NCI-H146 (cell line): ENCODE results near the gene SORCS2.

ENCODE experiments used
- DNase-seq: peaks from one replicate; lab custom pipeline; 2025; lab: John Stamatoyannopoulos, UW

The SORCS2 gene

DNA sequence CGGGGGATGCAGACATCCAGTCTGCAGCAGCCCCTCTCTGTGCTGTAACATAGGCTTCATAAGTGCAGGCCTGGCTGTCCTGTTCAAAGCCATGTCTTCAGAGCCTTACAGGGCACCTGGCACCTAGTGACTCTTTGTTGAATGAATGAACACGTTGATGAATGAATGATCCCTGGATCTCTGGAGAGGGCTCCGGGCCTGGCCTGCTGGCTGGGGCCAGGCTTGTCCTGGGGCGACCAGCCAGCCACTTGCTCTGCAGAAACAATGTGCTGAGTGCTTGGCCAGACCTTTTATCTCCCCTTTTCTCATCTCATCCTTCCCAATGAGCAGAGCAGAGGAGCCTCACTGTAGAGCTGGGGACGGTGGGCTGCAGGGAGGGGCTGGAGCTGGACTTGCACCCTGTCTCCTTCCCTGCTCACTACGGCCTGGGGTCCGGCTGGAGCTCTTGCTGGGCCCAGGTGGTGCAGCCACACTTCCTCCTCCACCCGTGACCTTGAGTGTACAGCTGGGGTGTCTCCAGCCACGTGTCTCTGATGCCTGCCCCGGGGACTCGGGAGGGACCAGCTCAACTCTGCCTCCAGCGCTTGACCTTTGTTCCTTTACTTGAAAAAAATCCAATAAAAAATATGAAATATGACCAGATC, 164.5 kb downstream of the SORCS2 start:
- DNase-seq, result no peak

- DNase-seq, result no peak
Measured at GRCh38 chr4:7357323-7357722, 165.0 kb downstream of the SORCS2 start.

- DNase-seq, result no peak
Measured at GRCh38 chr4:7358100-7358735, 165.9 kb downstream of the SORCS2 start.

GRCh38 chr4:7359400-7360062, 167.2 kb downstream of the SORCS2 start:
- DNase-seq, result no peak

GRCh38 chr4:7360806-7361205, 168.5 kb downstream of the SORCS2 start:
- no peak for DNase-seq

- no peak for DNase-seq
Measured at GRCh38 chr4:7361280-7361895, 169.1 kb downstream of the SORCS2 start.

DNA sequence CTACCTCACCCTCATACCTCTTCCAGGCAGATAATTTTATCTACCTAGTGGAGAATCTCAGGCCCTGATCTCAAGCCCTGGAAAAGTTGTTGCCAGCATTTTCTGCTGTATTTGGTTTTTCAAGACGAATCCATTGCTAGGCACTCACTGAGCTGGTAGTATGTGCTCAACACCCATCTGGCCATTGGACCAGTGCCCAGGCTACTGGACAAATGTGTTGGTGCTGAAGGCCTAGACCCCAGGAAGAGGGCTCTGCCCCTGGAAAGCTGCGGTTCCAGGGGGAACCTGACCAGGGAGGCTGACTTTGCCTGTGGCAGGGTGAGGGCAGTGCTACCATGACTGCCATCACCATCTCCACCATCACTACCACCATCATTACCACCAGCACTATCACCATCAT, 170.0 kb downstream of the SORCS2 start:
- DNase-seq, result no peak

GRCh38 chr4:7362862-7363430, 170.6 kb downstream of the SORCS2 start:
- DNase-seq, result no peak

DNA sequence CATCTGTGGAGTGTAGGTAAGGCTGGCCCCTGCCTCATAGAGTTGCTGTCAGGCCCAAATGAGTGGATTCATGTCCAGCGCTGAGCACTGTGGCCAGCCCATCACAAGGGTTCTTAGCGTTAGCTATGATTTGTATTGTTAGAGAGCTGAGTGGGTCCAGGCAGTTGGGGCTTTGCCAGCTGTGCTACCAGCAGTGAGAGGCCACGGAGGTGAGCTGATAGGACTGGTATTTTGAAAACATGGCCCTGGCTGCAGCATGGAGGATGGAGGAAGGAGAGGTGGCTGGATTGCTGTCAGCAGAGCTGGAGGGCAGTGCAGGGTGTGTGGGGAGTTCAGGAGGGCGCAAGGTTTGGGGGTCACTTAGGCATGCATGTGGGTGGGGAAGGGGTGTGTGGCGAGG, 172.6 kb downstream of the SORCS2 start:
- no peak for DNase-seq

- peak; percentile 68 for DNase-seq
Measured at GRCh38 chr4:7365462-7366179, 173.3 kb downstream of the SORCS2 start.

DNA sequence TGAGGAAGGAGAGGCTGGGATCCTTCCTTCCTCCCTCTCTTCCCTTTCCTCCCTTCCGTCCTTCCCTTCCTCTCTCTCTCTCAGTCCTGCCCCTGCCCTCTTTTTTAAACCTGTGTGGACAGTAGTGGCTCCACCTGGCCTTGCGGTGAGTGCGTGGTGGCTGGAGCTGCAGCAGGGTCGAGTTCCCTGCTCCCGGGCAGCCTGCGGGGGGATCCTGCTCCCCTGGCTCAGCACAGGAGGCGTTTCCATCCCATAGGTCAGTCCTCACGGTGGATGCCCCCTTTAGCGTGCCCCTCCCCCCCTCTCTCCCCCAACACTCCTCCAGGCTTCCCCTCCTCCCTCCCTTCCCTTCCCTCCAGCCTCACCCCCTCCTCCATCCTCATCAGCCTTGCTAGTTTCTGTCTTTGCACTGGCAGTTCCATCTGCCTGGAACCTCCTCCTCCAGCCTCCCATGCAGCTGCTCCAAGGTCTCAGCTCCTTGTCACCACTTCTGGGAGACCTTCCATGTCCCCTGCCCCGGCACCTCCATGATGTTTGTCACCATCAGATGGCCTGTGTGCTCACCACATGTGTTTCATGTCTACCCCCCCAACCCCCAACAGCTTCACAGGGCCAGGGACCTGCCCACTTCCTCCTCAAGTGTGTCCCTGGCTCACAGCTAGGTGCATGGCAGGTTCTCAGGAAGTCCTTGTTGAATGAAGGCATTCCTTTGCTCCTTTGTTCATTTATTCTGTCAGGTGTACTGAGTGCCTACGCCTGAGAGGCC, 174.0 kb downstream of the SORCS2 start:
- DNase-seq, result no peak

DNA sequence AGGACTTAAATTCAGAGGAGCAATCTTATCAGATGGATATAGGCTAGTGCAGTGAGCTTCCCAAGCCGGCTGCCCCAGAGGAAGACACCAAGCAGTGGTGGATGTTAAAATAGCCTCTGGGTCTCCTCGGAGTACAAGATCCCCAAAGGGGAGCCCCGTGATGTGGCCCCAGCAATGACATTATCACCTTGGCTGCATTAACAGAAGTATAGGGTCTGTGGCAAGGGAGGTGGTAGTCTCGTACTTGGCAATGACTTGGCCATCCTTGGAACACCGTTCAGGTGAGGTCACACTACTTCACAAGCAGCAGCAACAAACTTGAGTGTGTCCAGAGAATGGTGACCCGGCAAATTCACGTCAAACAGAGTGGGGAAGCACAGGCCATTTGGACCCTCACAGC, 174.6 kb downstream of the SORCS2 start:
- no peak for DNase-seq

DNA sequence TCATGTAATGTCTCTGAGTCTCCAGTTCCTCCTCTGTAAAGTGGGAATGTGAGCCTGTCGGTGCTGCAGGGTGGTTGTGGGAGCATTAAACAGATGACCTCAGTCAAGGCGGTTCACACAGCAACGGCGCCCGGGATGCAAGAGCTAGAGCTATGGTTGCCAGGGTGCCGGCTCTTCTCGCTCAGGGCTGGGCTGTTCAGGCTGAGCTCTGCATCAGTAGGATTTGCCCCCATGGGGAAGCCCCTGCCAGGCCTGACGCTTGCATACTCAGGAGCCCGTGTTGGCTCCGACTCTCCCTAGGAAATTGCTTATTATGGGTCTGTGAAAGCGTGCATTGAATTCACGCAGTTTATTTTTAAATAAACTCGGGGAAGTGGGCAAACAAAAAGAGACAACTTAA, 175.1 kb downstream of the SORCS2 start:
- no peak for DNase-seq

DNA sequence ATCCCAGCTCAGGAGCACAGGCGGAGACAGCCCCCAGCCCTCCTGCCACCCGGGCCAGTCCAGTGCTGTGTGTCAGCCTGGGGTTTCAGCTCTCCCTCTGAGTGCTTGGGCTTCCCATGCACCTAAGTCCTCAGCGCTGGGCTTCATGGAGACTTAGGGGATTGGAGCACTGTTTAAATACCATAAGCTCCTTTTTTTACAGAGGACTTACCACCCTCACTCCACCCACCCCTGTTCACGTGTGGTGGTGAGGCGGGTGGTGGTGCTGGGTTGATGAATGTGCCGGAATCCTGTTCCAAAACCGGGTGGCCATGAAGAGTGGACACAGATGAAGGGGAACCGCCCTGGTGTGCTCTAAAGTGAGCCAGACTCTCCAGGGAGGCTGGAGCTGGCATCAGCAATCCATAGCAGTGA, 175.5 kb downstream of the SORCS2 start:
- DNase-seq, result no peak

DNA sequence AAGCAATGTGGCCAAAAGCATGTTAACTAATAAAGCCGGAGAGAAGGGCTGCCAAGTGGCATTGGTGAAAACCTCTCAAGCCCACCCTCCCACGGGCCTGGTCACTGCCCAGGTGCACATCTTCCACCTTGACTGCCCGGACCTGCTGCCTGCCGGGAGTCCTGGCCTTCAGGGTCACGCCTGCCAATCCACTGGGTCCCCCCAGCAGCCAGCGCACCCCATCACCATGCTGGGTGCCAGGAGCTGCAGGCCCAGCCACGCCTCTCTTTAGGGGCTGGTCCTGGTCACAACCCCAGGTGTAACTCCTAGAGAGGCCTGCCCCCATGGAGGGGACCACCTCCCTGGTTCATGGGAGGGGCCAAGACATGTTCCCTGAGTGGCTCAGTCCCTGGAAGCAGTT, 176.0 kb downstream of the SORCS2 start:
- DNase-seq, result no peak

DNA sequence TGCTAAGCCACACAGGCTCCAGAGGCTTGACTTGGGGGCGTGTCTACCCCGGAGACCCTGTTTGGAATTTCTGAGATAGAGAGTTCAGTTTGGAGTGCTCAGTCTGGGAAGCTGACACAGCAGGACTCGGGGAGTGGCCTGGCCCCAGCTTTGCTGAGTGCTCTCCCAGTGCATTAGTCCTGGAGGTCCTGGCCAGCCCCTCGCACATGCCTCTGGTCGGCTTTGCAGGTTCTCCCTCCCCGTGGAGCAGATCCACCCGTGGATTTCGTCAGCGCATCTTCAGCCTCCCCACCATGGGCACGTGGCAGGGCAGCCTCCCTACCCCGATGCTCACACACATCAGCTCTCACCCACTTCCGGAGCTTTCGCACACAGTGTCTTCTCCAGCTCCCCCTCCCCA, 177.2 kb downstream of the SORCS2 start:
- no peak for DNase-seq

- DNase-seq, result no peak
Measured at GRCh38 chr4:7370038-7370437, 177.7 kb downstream of the SORCS2 start.

DNA sequence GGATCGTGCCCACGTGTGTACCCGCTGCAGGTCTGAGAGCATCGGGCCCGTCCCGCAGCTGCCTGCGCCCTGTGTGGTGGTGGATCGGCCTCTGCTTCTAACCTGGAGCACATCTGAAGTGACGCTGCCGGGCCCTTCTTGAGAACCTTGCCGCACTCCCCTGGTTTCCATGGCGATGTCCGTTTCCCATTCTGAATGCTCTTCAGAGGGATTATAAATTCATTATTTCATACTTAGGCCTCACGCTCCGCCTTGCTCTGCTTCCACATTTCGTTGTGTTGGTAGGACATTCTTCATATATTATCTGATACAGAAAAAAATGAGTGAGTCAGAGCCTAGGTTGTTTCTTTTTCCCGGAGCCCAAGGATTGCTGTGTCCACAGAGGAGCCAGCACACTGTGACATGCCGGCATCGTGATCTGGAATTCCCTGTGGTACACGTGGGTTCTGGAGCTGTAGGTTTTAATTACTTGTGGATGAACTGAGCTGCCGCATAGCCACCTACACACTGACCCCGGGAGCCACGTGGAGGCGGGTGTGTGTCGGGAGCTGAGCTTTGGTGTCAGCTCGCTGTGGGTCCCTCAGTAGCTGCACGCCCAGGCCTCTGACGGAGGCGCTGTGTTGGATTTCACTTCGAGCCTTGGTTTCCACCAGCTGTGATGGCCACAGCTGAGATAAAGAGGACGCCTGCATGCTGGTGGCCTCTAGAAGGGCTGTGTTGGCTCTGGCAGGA, 179.0 kb downstream of the SORCS2 start:
- no peak for DNase-seq

DNA sequence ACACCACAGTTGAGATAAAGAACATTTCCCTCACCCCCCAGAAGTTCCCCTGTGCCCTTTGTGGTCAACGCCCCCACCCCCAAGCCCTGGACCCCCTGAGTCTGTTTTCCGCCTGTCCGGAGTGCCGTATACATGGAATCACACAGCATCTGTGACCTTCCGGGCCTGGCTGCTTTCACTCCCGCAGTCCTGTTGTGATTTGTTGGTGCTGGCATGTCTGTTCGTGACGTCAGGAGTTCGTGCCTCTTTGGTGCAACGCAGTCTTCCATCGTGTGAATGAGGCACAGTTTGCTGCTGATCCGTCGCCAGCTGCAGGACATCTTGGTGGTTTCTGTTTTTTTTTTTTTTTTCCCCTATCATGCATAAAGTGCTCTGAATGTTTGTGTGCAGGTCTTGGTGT, 180.3 kb downstream of the SORCS2 start:
- no peak for DNase-seq

DNA sequence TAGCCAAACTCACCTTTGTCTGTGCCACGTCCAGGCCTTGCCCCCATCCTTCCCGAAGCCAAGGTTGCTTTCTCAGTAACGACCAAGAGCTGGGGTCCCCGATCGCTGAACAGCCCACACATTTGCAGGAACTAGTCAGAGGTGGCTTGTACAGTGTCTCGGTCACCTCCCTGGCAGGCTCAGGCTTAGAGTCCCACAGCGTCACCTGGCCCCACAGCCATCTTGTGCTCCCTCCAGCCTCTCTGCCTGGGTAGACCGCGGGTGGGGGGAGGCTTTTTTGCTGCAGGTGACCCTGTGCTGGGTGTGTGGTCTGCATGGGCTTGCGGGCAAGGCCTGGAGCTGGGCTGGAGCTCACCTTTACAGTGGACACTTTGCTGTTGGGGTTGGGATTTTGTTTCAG, 182.2 kb downstream of the SORCS2 start:
- no peak for DNase-seq

- DNase-seq, result no peak
Measured at GRCh38 chr4:7375427-7375826, 183.1 kb downstream of the SORCS2 start.
